DOHH2 (cell line): Measurements from ENCODE around the gene CCDC68.

ENCODE experiments used
- H3F3A ChIP-seq: fragments of 200-600 bp; sonication (generic), shearing (Covaris generic); 2 replicates; pipeline ENCODE4 v1.6.0; 2016; ENCODE audit warnings: antibody characterized with exemption, mild to moderate bottlenecking; ENCODE audit not compliant: control insufficient read depth, insufficient read depth
- H3K27ac ChIP-seq: fragments of 200-600 bp; sonication (generic); 2 replicates; pipeline ENCODE4 v1.5.1; 2014; ENCODE audit warnings: low read depth, mild to moderate bottlenecking, low read length, moderate library complexity
- H3K27me3 ChIP-seq: fragments of 200-600 bp; sonication (generic); 2 replicates; pipeline ENCODE4 v1.6.1; 2014; ENCODE audit warnings: mild to moderate bottlenecking, low read length, mixed read lengths; ENCODE audit not compliant: control insufficient read depth
- H3K36me3 ChIP-seq: fragments of 200-600 bp; sonication (generic); 2 replicates; pipeline ENCODE4 v1.6.1; 2014; ENCODE audit warnings: mild to moderate bottlenecking, low read length, moderate library complexity, mixed read lengths; ENCODE audit not compliant: control insufficient read depth
- H3K4me1 ChIP-seq: fragments of 200-600 bp; sonication (generic); 2 replicates; pipeline ENCODE4 v1.6.1; 2014; ENCODE audit warnings: mild to moderate bottlenecking, low read length, mixed read lengths; ENCODE audit not compliant: control insufficient read depth
- H3K4me2 ChIP-seq: fragments of 200-600 bp; sonication (generic); 2 replicates; pipeline ENCODE4 v1.6.0; 2014; ENCODE audit warnings: mild to moderate bottlenecking, low read length, moderate library complexity
- H3K4me3 ChIP-seq: fragments of 200-600 bp; sonication (generic); 2 replicates; pipeline ENCODE4 v1.5.1; 2014; ENCODE audit warnings: mild to moderate bottlenecking, low read length, mixed read lengths
- H3K79me2 ChIP-seq: fragments of 200-600 bp; sonication (generic); 2 replicates; pipeline ENCODE4 v1.6.1; 2014; ENCODE audit warnings: mild to moderate bottlenecking, low read length, mixed read lengths; ENCODE audit not compliant: control insufficient read depth
- H3K9me2 ChIP-seq: fragments of 200-600 bp; sonication (generic); replicated peaks from 2 replicates; pipeline ENCODE4 v1.6.1; 2014; ENCODE audit warnings: mild to moderate bottlenecking, low read length, mixed read lengths; ENCODE audit not compliant: control insufficient read depth
- H3K9me3 ChIP-seq: fragments of 200-600 bp; sonication (generic); 2 replicates; pipeline ENCODE4 v1.6.1; 2014; ENCODE audit warnings: antibody characterized with exemption, low read length, mixed read lengths; ENCODE audit not compliant: control insufficient read depth, insufficient read depth
- H4K20me1 ChIP-seq: fragments of 200-600 bp; sonication (generic); 2 replicates; pipeline ENCODE4 v1.6.0; 2014; ENCODE audit warnings: low read depth, mild to moderate bottlenecking, antibody characterized with exemption, low read length, moderate library complexity; ENCODE audit not compliant: control insufficient read depth, insufficient read depth
- CTCF ChIP-seq: fragments of 200-600 bp; sonication (generic); IDR thresholded peaks from one replicate; pipeline ENCODE4 v1.5.1; 2014; ENCODE audit warnings: antibody characterized with exemption, mild to moderate bottlenecking, low read depth, low read length; ENCODE audit not compliant: poor library complexity, severe bottlenecking
- EZH2phosphoT487 ChIP-seq: fragments of 200-600 bp; sonication (generic); IDR thresholded peaks from 2 replicates; pipeline ENCODE4 v1.6.1; 2017; ENCODE audit warnings: borderline replicate concordance, mild to moderate bottlenecking, antibody characterized with exemption, low read length, moderate library complexity, mixed read lengths

The CCDC68 gene

GRCh38 chr18:54888933-54889332 lies 70.3 kb downstream of the CCDC68 start:
- H3K4me1 ChIP-seq, result no peaks in the 10 kb centered on the region
- H3K27ac ChIP-seq, result no peak overlapping the region
- no peaks in the 10 kb centered on the region for H3K9me2 ChIP-seq
- no peak overlapping the region for H3K4me3 ChIP-seq
- no peaks in the 10 kb centered on the region for H3K79me2 ChIP-seq
- TF ChIP-seq CTCF (no peak), EZH2phosphoT487 (no peak)
- H4K20me1 ChIP-seq, result no peaks in the 10 kb centered on the region
- no peak overlapping the region for H3K4me2 ChIP-seq
- no peaks in the 10 kb centered on the region for H3K36me3 ChIP-seq
- no peaks in the 10 kb centered on the region for H3K9me3 ChIP-seq
- H3F3A ChIP-seq, result no peaks in the 10 kb centered on the region
- H3K27me3 ChIP-seq, result no peaks in the 10 kb centered on the region

GRCh38 chr18:54888378-54888777 lies 70.9 kb downstream of the CCDC68 start:
- no peaks in the 10 kb centered on the region for H3K79me2 ChIP-seq
- H3K27ac ChIP-seq, result no peak overlapping the region
- no peaks in the 10 kb centered on the region for H3K27me3 ChIP-seq
- H3K4me3 ChIP-seq, result no peak overlapping the region
- H3K9me3 ChIP-seq, result no peaks in the 10 kb centered on the region
- no peaks in the 10 kb centered on the region for H3K36me3 ChIP-seq
- no peaks in the 10 kb centered on the region for H3K9me2 ChIP-seq
- no peaks in the 10 kb centered on the region for H4K20me1 ChIP-seq
- no peak overlapping the region for H3K4me2 ChIP-seq
- H3K4me1 ChIP-seq, result no peaks in the 10 kb centered on the region
- no peak for TF ChIP-seq EZH2phosphoT487
- TF ChIP-seq CTCF, result no peak
- H3F3A ChIP-seq, result no peaks in the 10 kb centered on the region

- Histone ChIP-seq H3F3A (no peaks in the 10 kb centered on the region), H3K79me2 (no peaks in the 10 kb centered on the region), H3K4me1 (no peaks in the 10 kb centered on the region), H3K27me3 (no peaks in the 10 kb centered on the region), H3K9me2 (no peaks in the 10 kb centered on the region), H3K27ac (no peak overlapping the region), H3K36me3 (no peaks in the 10 kb centered on the region), H4K20me1 (no peaks in the 10 kb centered on the region), H3K4me3 (no peak overlapping the region), H3K9me3 (no peaks in the 10 kb centered on the region), H3K4me2 (no peak overlapping the region)
- TF ChIP-seq EZH2phosphoT487 (no peak), CTCF (no peak)
Measured at GRCh38 chr18:54883816-54884604, 75.3 kb downstream of the CCDC68 start.
